Left ventricle myocardium superior (tissue), 1 donor: Measurements from ENCODE around the gene PSMB3. TPM values are rescaled to one million over a fixed set of nuclear protein-coding genes. Genes with fewer than 3 reads are reported as not detected.

Experiments
- microRNA-seq: library from miRNA; unstranded; fragments of <30 nt; microRNA quantifications from one replicate; pipeline ENCODE4 v1.2.0, GENCODE V29; 2020; ENCODE audit warnings: borderline number of aligned reads
- total RNA-seq: library from RNA; stranded (reverse); fragmentation: NEBNext Ultra II Directional; extraction: Animal tissue kit (Norgen Biotek cat#: 25700); gene quantifications from one replicate; pipeline ENCODE4 v1.2.1, GENCODE V29; 2021
- donor health status: DM: no; HTN: yes; CAD: no; lungs with severe emphysema.

PSMB3 gene
- total RNA-seq, 1 donor from 2014 or later, result 167 TPM

Small RNA genes within 50 kb of the gene (microRNA-seq; reads per million reads assigned to microRNA genes)
- not detected for gene MIR4726

Other genes with a start within 250 kb of the PSMB3 start
- 1.4 TPM for gene SRCIN1, start 146.8 kb upstream of the PSMB3 start, total RNA-seq
- 0.57 TPM for gene EPOP, start 77.8 kb upstream of the PSMB3 start, total RNA-seq
- 88.0 TPM for gene MLLT6, start 47.5 kb upstream of the PSMB3 start, total RNA-seq
- gene CISD3, start 22.4 kb upstream of the PSMB3 start, total RNA-seq, result 87.9 TPM
- 23.8 TPM for gene PCGF2, start 4.4 kb upstream of the PSMB3 start, total RNA-seq
- 42.3 TPM for gene PIP4K2B, start 46.8 kb downstream of the PSMB3 start, total RNA-seq
- 10.0 TPM for gene CWC25, start 72.6 kb downstream of the PSMB3 start, total RNA-seq
- gene RPL23, start 101.0 kb downstream of the PSMB3 start, total RNA-seq, result 799 TPM
- 28.4 TPM for gene LASP1, start 117.3 kb downstream of the PSMB3 start, total RNA-seq
- gene FBXO47, start 214.7 kb downstream of the PSMB3 start, total RNA-seq, result not detected